H1 (cell line): Measurements from ENCODE around the gene FRAT2. TPM values are rescaled to one million over a fixed set of nuclear protein-coding genes. Genes with fewer than 3 reads are reported as not detected.

ENCODE experiments used
- CTCF ChIA-PET: fragments of 300-600 bp; sonication (Branson Sonifier 250); formaldehyde crosslinking; loops from one replicate; lab custom pipeline; 2021; ENCODE audit not compliant: partially characterized antibody; lab: Charles Lee
- POLR2A ChIA-PET: fragments of 300-600 bp; sonication (Branson Sonifier 250); formaldehyde crosslinking; loops from one replicate; lab custom pipeline; 2021; ENCODE audit warnings: inconsistent platforms; ENCODE audit not compliant: partially characterized antibody; lab: Charles Lee
- DNase-seq, 2 experiments: peaks; one replicate each; pipeline versions ENCODE4 v3.0.0 to v3.0.0-alpha.2; 2010 to 2022; ENCODE audit warnings: low spot score in 2 of 2, low read depth in 1 of 2, mixed read lengths in 1 of 2
- FAIRE-seq: peaks from 2 replicates; lab custom pipeline; 2011; peaks lifted over from hg19 to GRCh38; lab: Jason Lieb, UNC
- H2AFZ ChIP-seq: 2 replicates; pipeline ENCODE4 v1.8.1; 2012; ENCODE audit warnings: low read length, inconsistent platforms
- H2AK5ac ChIP-seq: 2 replicates; pipeline ENCODE4 v1.6.1; 2013; ENCODE audit warnings: low read depth, low read length
- H2BK120ac ChIP-seq: replicated peaks from 2 replicates; pipeline ENCODE3; 2013; ENCODE audit warnings: low read depth, low read length, inconsistent platforms
- H2BK12ac ChIP-seq: 2 replicates; pipeline ENCODE4 v1.6.1; 2013; ENCODE audit warnings: low read depth, low read length
- H2BK15ac ChIP-seq: 2 replicates; pipeline ENCODE4 v1.6.1; 2013; ENCODE audit warnings: low read length
- H2BK20ac ChIP-seq: 2 replicates; pipeline ENCODE4 v1.6.1; 2013; ENCODE audit warnings: low read length
- H2BK5ac ChIP-seq: 2 replicates; pipeline ENCODE4 v1.6.1; 2013; ENCODE audit warnings: low read depth, low read length
- H3K14ac ChIP-seq: 2 replicates; pipeline ENCODE4 v1.6.1; 2013; ENCODE audit warnings: inconsistent platforms; ENCODE audit not compliant: insufficient read length
- H3K18ac ChIP-seq: 2 replicates; pipeline ENCODE4 v1.6.1; 2013; ENCODE audit warnings: low read length; ENCODE audit errors: extremely low read depth
- H3K23ac ChIP-seq: 2 replicates; pipeline ENCODE4 v1.6.1; 2013; ENCODE audit warnings: inconsistent platforms; ENCODE audit not compliant: insufficient read length
- H3K23me2 ChIP-seq: 2 replicates; pipeline ENCODE4 v1.6.1; 2013; ENCODE audit warnings: low read depth, low read length
- H3K27ac ChIP-seq: 2 replicates; pipeline ENCODE4 v1.6.1; 2011; ENCODE audit warnings: low read depth, low read length, inconsistent platforms
- H3K27me3 ChIP-seq, 4 experiments: replicated peaks in 1 of 4; 1 replicate in 1 of 4; 2 replicates in 3 of 4; pipeline versions ENCODE4 v1.6.1 to v1.8.1; 2011 to 2013; ENCODE audit warnings: low read length in 3 of 4, mild to moderate bottlenecking in 3 of 4, inconsistent platforms in 2 of 4, mixed read lengths in 2 of 4, moderate library complexity in 1 of 4; ENCODE audit not compliant: control insufficient read depth in 3 of 4, insufficient read depth in 3 of 4; ENCODE audit errors: extremely low read depth in 1 of 4
- H3K36me3 ChIP-seq, 4 experiments: 2 replicates each; pipeline versions ENCODE4 v1.6.1 to v1.8.1; 2011 to 2013; ENCODE audit warnings: mild to moderate bottlenecking in 4 of 4, low read length in 3 of 4, moderate library complexity in 2 of 4, control low read depth in 1 of 4, inconsistent platforms in 1 of 4; ENCODE audit not compliant: insufficient read depth in 4 of 4, control insufficient read depth in 2 of 4
- H3K4ac ChIP-seq: replicated peaks from 2 replicates; pipeline ENCODE3; 2013; ENCODE audit warnings: low read length, low read depth, mixed read lengths, inconsistent platforms; ENCODE audit not compliant: insufficient read length
- H3K4me1 ChIP-seq, 4 experiments: replicated peaks in 1 of 4; 1 replicate in 1 of 4; 2 replicates in 3 of 4; pipeline versions ENCODE4 v1.6.1 to v1.8.1; 2011 to 2013; ENCODE audit warnings: low read length in 3 of 4, inconsistent platforms in 2 of 4, mixed read lengths in 1 of 4; ENCODE audit not compliant: insufficient read depth in 4 of 4, control insufficient read depth in 3 of 4
- H3K4me2 ChIP-seq, 2 experiments: 2 replicates each; pipeline versions ENCODE4 v1.6.1 to v1.8.1; 2011 to 2013; ENCODE audit warnings: low read depth in 2 of 2, low read length in 2 of 2, control low read depth in 1 of 2, inconsistent platforms in 1 of 2, mild to moderate bottlenecking in 1 of 2; ENCODE audit not compliant: insufficient read depth in 1 of 2
- H3K4me3 ChIP-seq, 4 experiments: fragments of 200-600, 300-600 bp in 1 of 4; sonication (generic), shearing (Covaris generic), sonication (Bioruptor Twin) in 1 of 4; 2 replicates each; pipeline versions ENCODE4 v1.5.1 to v1.8.1; 2011 to 2016; ENCODE audit warnings: low read length in 4 of 4, low read depth in 3 of 4, control low read depth in 2 of 4, inconsistent platforms in 2 of 4, mild to moderate bottlenecking in 2 of 4, mixed read lengths in 1 of 4, moderate library complexity in 1 of 4; ENCODE audit not compliant: insufficient read depth in 2 of 4; ENCODE audit errors: extremely low read depth in 1 of 4
- H3K56ac ChIP-seq: replicated peaks from 2 replicates; pipeline ENCODE3; 2013; ENCODE audit warnings: low read depth, mild to moderate bottlenecking, mixed read lengths, low read length, inconsistent platforms; ENCODE audit not compliant: insufficient read length
- H3K79me1 ChIP-seq: 2 replicates; pipeline ENCODE4 v1.6.1; 2013; ENCODE audit warnings: low read depth, low read length, control low read depth
- H3K79me2 ChIP-seq, 2 experiments: 2 replicates each; pipeline versions ENCODE4 v1.6.1 to v1.8.1; 2012 to 2013; ENCODE audit warnings: low read length in 2 of 2, mild to moderate bottlenecking in 2 of 2, inconsistent platforms in 1 of 2; ENCODE audit not compliant: insufficient read depth in 2 of 2, control insufficient read depth in 1 of 2
- H3K9ac ChIP-seq, 4 experiments: replicated peaks in 1 of 4; 1 replicate in 1 of 4; 2 replicates in 3 of 4; pipeline versions ENCODE4 v1.6.1 to v1.8.1; 2011 to 2013; ENCODE audit warnings: low read depth in 3 of 4, low read length in 3 of 4, control low read depth in 2 of 4, mild to moderate bottlenecking in 2 of 4, moderate library complexity in 2 of 4, inconsistent platforms in 1 of 4; ENCODE audit errors: extremely low read depth in 1 of 4
- H3K9me3 ChIP-seq, 2 experiments: 2 replicates each; pipeline versions ENCODE4 v1.6.1 to v1.8.1; 2012 to 2013; ENCODE audit warnings: mild to moderate bottlenecking in 2 of 2, moderate library complexity in 2 of 2, control low read depth in 1 of 2, inconsistent platforms in 1 of 2, low read depth in 1 of 2, low read length in 1 of 2, mixed read lengths in 1 of 2; ENCODE audit not compliant: insufficient read depth in 2 of 2
- H4K20me1 ChIP-seq, 2 experiments: replicated peaks in 1 of 2; 2 replicates each; pipeline versions ENCODE3 to v1.8.1; 2011 to 2013; ENCODE audit warnings: inconsistent platforms in 2 of 2, low read length in 2 of 2, mild to moderate bottlenecking in 1 of 2; ENCODE audit not compliant: insufficient read depth in 2 of 2, control insufficient read depth in 1 of 2
- H4K5ac ChIP-seq: 2 replicates; pipeline ENCODE4 v1.6.1; 2013; ENCODE audit warnings: low read length, low read depth, mixed read lengths, inconsistent platforms; ENCODE audit not compliant: insufficient read length
- H4K8ac ChIP-seq: 2 replicates; pipeline ENCODE4 v1.8.0; 2013; ENCODE audit warnings: mild to moderate bottlenecking, moderate library complexity, low read length, inconsistent platforms; ENCODE audit not compliant: insufficient read depth; ENCODE audit errors: extremely low read depth
- H4K91ac ChIP-seq: replicated peaks from 2 replicates; pipeline ENCODE3; 2013; ENCODE audit warnings: low read length, mixed read lengths, inconsistent platforms; ENCODE audit not compliant: insufficient read length
- POLR2A ChIP-seq, 2 experiments: IDR thresholded peaks; 1 replicate in 1 of 2; 2 replicates in 1 of 2; pipeline ENCODE4 v1.6.1; 2011; ENCODE audit warnings: low read depth in 2 of 2, low read length in 2 of 2, mild to moderate bottlenecking in 2 of 2; ENCODE audit errors: control extremely low read depth in 1 of 2
- SP1 ChIP-seq: IDR thresholded peaks from 2 replicates; pipeline ENCODE4 v1.6.1; 2011; ENCODE audit warnings: low read depth, low read length
- WGBS, 2 experiments: shearing (Covaris generic) in 1 of 2; methylation state at CpG; one replicate each; pipeline versions ENCODE4 v1.1.6 to v1.1.7; 2013 to 2015; ENCODE audit warnings: low lambda C conversion rate in 2 of 2, mixed read lengths in 2 of 2, inconsistent platforms in 1 of 2, low coverage in 1 of 2, missing lambda C conversion rate in 1 of 2; ENCODE audit not compliant: insufficient replicate concordance in 2 of 2, insufficient coverage in 1 of 2, insufficient read length in 1 of 2; ENCODE audit errors: extremely low coverage in 1 of 2, missing lambda C conversion rate in 1 of 2; 5-methylcytosine and 5-hydroxymethylcytosine counted together
- polyA plus RNA-seq, 7 experiments: library from polyadenylated mRNA; depleted of rRNA in 3 of 7; stranded (reverse) in 5 of 7; unstranded in 2 of 7; fragments of >200 nt in 5 of 7; fragments of 200-250 nt in 2 of 7; gene quantifications; 1 replicate in 5 of 7; 2 replicates in 1 of 7; 4 replicates in 1 of 7; pipeline versions ENCODE4 v1.2.1 to v1.2.3, GENCODE V29; 2011 to 2013; ENCODE audit warnings: missing spikeins in 2 of 7, mixed read lengths in 2 of 7
- total RNA-seq: library from RNA; stranded (reverse); fragmentation: NEBNext Ultra II Directional; extraction: Animal tissue kit (Norgen Biotek cat#: 25700); gene quantifications from 2 replicates; pipeline ENCODE4 v1.2.1, GENCODE V29; 2021

The FRAT2 gene
- total and polyA plus RNA-seq, 2 of the 8 experiments (the other 6 are each of a cell fraction or from before 2014, with no cell fraction given), result 47.4 to 83.0 TPM

- no peak overlapping the region for H2BK20ac ChIP-seq
- H2AFZ ChIP-seq, result no peak overlapping the region
- H3K18ac ChIP-seq, result no peak overlapping the region
- no peaks in the 10 kb centered on the region for H3K9me3 ChIP-seq
- H3K79me1 ChIP-seq, result no peaks in the 10 kb centered on the region
- H3K23ac ChIP-seq, result no peak overlapping the region
- ChIA-PET CTCF (interaction anchor here (1.2 to 1.5 kb wide), 3 partner anchors 11 to 64 kb away, joined by 3 to 12 read pairs (median 3); no protein-coding TSS in a partner anchor), POLR2A (interaction anchor here (1.0 to 3.4 kb wide), 6 partner anchors 12 to 40 kb away, joined by 3 to 32 read pairs (median 10); partner anchors contain the start of genes FRAT1 and FRAT2)
- H3K9ac ChIP-seq, result no peak overlapping the region
- peak overlapping the region in 1 of 2 experiments; percentile 48; a peak in 1 of 4 replicates for H3K4me2 ChIP-seq
- no peak overlapping the region for H4K5ac ChIP-seq
- H3K4me1 ChIP-seq, result peaks cover 0 to 4% (median under 1%) of the 10 kb centered on the region in 4 experiments; a peak in 3 of 7 replicates
- no peak overlapping the region for H2BK12ac ChIP-seq
- no peak overlapping the region for H2AK5ac ChIP-seq
- peaks cover 4% of the 10 kb centered on the region for H3K23me2 ChIP-seq
- no peaks in the 10 kb centered on the region for H4K20me1 ChIP-seq
- H4K91ac ChIP-seq, result no peak overlapping the region
- no peaks in the 10 kb centered on the region for H3K27me3 ChIP-seq
- WGBS, 2 experiments, result 58% methylated on average over 3 of the region's 3 CpGs; no CpG with 5 or more reads in 1 of the 2 experiments
- H3K27ac ChIP-seq, result no peak overlapping the region
- peaks cover 0 to 23% of the 10 kb centered on the region in 2 experiments; a peak in 2 of 4 replicates for H3K79me2 ChIP-seq
- no peak overlapping the region for H2BK120ac ChIP-seq
- FAIRE-seq (no peak), DNase-seq (no peak)
- H3K4me3 ChIP-seq, result no peak overlapping the region; a peak in 1 of 8 replicates
- no peak overlapping the region for H2BK15ac ChIP-seq
- H3K56ac ChIP-seq, result no peak overlapping the region
- no peak overlapping the region for H3K4ac ChIP-seq
- TF ChIP-seq SP1 (no peak), POLR2A (IDR thresholded peaks at IDR 0.05; ENCODE audit: control extremely low read depth in 1 of 2, low read depth in 2 of 2, low read length in 2 of 2) (peak in 1 of 2 experiments; percentile 4; a peak in 1 of 3 replicates)
- H4K8ac ChIP-seq, result no peak overlapping the region
- no peak overlapping the region for H3K14ac ChIP-seq
- H2BK5ac ChIP-seq, result no peak overlapping the region
- no peaks in the 10 kb centered on the region; a peak in 1 of 8 replicates for H3K36me3 ChIP-seq
Observed at GRCh38 chr10:97292862-97293198, 41.7 kb downstream of the FRAT2 start.
